8988T (cell line): ENCODE measurements around the gene MARCHF5.
"Not testable (repeated sequence)": the region's sequence is repeated elsewhere in the genome, so short reads cannot be mapped to it uniquely, and the experiment has no call there.

ENCODE experiments used
- DNase-seq: peaks from one replicate; pipeline ENCODE4 v3.0.0; 2011

Gene MARCHF5

GRCh38 chr10:92393173-92393572 lies 102.2 kb downstream of the MARCHF5 start:
- DNase-seq, result not testable (repeated sequence)

- no peak for DNase-seq
These were observed 104.3 kb downstream of the MARCHF5 start for GRCh38 chr10:92395271-92395670.

- DNase-seq, result not testable (repeated sequence)
These were observed 111.3 kb downstream of the MARCHF5 start for GRCh38 chr10:92402234-92402633.
